Fibroblast of villous mesenchyme (primary cell): ENCODE results near the gene WDR77. TPM values are rescaled to one million over a fixed set of nuclear protein-coding genes. Genes with fewer than 3 reads are reported as not detected.

Source experiments
- DNase-seq: peaks from one replicate; pipeline ENCODE4 v3.0.0-alpha.2; 2010; ENCODE audit warnings: low read depth
- H3K4me3 ChIP-seq: 2 replicates; pipeline ENCODE4 v1.5.1; 2011; ENCODE audit warnings: low read depth, mild to moderate bottlenecking, low read length
- small RNA-seq: library from RNA; depleted of rRNA; stranded (forward); fragments of <200 nt; gene quantifications from one replicate; pipeline ENCODE3, GENCODE V24; 2012
- total RNA-seq: library from RNA; depleted of rRNA; stranded (reverse); fragments of >200 nt; gene quantifications from 2 replicates; pipeline ENCODE4 v1.2.3, GENCODE V29; 2012
- TF ChIP-seq, protein P1 (sequence below): IDR thresholded peaks from 2 replicates; pipeline ENCODE4 v1.5.1; 2012; ENCODE audit warnings: low read depth, mild to moderate bottlenecking, low read length; ENCODE audit not compliant: insufficient read depth

Gene WDR77
- total RNA-seq, 1 donor = 59.2 TPM

DNA sequence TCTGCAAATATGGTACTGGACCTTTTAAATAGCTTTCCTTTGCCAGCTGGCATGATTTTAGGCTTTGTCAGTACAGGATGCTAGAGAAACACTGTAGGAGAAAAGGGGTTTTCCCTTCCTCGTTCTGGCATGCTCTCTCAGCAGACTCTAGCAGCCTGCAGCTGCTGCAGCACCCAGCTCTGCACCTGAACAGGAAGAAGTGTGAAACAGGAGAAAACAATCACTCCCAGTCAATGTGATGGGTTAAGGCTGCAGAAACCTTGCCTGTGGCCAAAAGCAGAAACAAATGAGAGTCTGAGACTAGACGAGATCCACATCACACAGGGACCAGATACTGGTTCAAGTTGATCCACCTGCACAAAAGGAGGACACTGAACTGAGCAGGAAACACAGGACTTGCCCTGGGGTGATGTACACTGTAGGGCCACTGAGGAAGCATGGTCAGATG is 42.7 kb downstream of the WDR77 start:
- no peak for DNase-seq
- TF ChIP-seq, protein P1, sequence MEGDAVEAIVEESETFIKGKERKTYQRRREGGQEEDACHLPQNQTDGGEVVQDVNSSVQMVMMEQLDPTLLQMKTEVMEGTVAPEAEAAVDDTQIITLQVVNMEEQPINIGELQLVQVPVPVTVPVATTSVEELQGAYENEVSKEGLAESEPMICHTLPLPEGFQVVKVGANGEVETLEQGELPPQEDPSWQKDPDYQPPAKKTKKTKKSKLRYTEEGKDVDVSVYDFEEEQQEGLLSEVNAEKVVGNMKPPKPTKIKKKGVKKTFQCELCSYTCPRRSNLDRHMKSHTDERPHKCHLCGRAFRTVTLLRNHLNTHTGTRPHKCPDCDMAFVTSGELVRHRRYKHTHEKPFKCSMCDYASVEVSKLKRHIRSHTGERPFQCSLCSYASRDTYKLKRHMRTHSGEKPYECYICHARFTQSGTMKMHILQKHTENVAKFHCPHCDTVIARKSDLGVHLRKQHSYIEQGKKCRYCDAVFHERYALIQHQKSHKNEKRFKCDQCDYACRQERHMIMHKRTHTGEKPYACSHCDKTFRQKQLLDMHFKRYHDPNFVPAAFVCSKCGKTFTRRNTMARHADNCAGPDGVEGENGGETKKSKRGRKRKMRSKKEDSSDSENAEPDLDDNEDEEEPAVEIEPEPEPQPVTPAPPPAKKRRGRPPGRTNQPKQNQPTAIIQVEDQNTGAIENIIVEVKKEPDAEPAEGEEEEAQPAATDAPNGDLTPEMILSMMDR = no peak
- H3K4me3 ChIP-seq = no peak overlapping the region

DNA sequence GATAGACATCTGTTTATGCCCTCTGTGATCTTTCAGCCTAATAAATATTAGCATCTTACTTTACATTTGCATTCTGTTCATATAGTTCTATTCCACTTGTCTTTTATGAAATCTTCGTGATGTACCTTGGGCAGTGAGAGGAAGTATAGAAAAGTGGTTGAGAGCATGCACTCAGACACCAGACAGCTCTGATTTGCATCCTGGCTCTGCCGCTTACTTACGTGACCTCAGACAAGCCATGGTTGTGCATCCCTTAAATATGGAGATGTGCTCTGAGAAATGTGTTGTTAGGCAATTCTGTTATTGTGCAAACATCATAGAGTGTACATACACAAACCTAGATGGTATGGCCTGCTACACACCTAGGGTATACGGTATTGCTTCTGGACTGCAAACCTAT is 44.5 kb downstream of the WDR77 start:
- no peak overlapping the region for H3K4me3 ChIP-seq
- TF ChIP-seq, protein P1 = no peak
- DNase-seq = no peak

DNA sequence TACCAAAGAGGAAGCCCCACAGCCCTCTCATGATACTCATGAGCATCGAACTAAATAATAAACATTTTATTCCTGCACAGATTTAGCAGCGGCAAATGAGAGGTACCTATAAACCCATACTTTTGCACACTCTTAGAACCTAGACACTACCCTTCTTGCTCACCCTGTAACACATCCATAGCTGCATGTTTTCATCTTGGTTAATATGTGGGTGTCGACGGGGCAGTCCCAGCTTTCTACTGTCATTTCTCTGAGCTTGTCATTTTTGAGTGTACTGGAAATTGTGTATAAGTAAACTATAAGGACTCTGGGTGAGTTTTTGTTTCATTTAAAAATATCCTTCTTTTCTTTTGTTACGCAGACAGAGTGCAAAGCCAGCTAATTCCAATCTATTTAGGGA is 47.0 kb downstream of the WDR77 start:
- no peak for DNase-seq
- TF ChIP-seq, protein P1 = no peak
- no peak overlapping the region for H3K4me3 ChIP-seq

DNA sequence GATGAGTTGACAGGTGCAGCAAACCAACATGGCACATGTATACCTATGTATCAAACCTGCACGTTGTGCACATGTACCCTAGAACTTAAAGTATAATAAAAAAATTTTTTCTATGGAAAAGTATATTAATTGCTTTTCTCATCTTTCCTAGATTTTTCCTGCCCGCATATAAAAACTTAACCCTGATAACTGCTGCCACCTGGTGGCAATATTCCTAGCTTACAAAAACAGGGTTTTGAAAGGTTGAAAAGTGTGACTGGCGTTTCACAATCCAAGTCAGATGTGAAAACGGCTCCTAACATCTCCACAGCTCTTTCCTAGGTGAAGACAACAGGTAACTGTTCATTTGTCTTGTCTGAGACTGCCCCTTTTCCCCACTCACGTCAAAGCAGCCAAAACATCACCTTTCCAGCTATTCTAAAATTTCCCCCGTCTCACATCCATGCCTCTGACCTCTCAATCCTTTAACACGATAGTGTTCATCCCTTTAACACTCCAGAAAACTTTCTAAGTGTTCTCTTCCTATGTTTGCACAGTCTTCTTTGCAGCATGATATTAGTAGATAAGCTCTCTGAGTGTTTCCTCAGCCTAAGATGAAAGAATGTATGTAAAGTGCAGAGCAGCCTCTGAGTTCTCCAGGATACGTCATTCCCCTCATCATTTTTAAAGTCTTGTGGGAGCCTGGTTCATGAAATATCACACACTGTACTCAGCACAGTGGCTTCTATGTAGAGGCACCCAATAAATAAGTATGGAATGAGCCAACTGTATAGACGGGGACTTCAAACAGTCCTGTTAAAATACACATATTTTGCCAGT is 49.1 kb downstream of the WDR77 start:
- peak; percentile 68 for DNase-seq
- TF ChIP-seq, protein P1 = peak; percentile 68
- H3K4me3 ChIP-seq = no peak overlapping the region

DNA sequence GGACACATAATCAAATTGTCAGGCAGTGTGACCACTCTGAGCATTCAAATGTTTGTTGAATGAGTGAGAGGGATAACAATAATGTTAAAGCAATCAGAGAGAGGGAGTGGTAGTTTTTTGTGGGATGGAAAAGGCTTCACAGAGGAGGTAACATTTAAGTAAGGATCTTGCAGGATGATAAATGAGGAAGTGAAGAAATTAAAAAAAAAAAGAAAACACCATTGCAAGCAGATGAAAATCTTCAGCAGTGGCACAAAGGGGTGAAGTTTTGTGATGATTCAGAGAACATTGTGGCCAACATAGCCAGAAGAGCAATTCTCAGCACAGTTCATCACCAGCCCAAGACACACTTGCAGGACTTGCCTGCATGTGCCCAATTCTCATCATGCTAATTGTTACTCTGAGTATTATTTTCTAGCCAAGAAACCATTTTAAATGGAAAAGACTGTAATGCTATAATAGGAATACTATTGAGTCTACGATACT is 56.6 kb downstream of the WDR77 start:
- H3K4me3 ChIP-seq = no peak overlapping the region
- TF ChIP-seq, protein P1 = no peak
- no peak for DNase-seq

DNA sequence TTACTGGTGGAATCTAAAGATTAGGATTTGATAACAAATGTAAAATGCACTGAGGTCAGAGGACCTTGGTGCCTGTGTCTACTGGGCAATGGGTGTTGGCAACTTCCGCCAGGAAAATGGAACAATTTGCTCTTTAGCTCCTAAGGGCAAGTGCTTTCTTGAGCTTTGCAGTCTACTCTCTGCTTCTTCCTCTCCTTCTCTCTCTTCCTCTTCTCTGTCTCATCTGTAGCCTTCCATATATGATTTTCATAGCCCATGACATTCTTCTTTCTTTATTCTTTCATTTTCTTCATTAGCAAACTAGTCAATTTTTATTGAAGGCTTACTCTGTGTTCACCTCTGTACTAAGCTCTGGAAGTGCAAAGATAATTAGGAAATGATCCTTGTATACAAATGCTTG is 57.0 kb downstream of the WDR77 start:
- no peak overlapping the region for H3K4me3 ChIP-seq
- TF ChIP-seq, protein P1 = no peak
- DNase-seq = no peak

Small RNAs within 50 kb of the gene (small RNA-seq; reads per million reads assigned to genes)
- gene RF00019 = not detected
- gene RNU6-792P = not detected

Other genes with a start within 250 kb of the WDR77 start
- gene DENND2D, start 248.6 kb downstream of the WDR77 start, total RNA-seq = 2.3 and 4.3 TPM in 2 replicates
- not detected in 2 replicates for gene CHI3L2, start 221.5 kb downstream of the WDR77 start, total RNA-seq
- not detected in 2 replicates for gene CHIA, start 158.4 kb downstream of the WDR77 start, total RNA-seq
- gene OVGP1, start 21.5 kb downstream of the WDR77 start, total RNA-seq = 0.64 and 0.86 TPM in 2 replicates
- gene ATP5PB, start 208 bp upstream of the WDR77 start, total RNA-seq = 261 and 286 TPM in 2 replicates
- under 0.01 TPM in 2 replicates for gene C1orf162, start 24.7 kb upstream of the WDR77 start, total RNA-seq
- not detected in 2 replicates for gene ADORA3, start 54.4 kb upstream of the WDR77 start, total RNA-seq
- under 0.01 and 0.43 TPM in 2 replicates for gene TMIGD3, start 54.4 kb upstream of the WDR77 start, total RNA-seq
- gene RAP1A, start 170.5 kb upstream of the WDR77 start, total RNA-seq = 13.5 and 25.5 TPM in 2 replicates